IPS DF 19.7 (cell line): ENCODE results near the gene TGFB2.
"Not testable (repeated sequence)": the region's sequence is repeated elsewhere in the genome, so short reads cannot be mapped to it uniquely, and the experiment has no call there.

Experiments used
- DNase-seq: peaks from one replicate; pipeline ENCODE4 v3.0.0-alpha.2; 2013; ENCODE audit warnings: low read depth, low spot score

The TGFB2 gene

DNA sequence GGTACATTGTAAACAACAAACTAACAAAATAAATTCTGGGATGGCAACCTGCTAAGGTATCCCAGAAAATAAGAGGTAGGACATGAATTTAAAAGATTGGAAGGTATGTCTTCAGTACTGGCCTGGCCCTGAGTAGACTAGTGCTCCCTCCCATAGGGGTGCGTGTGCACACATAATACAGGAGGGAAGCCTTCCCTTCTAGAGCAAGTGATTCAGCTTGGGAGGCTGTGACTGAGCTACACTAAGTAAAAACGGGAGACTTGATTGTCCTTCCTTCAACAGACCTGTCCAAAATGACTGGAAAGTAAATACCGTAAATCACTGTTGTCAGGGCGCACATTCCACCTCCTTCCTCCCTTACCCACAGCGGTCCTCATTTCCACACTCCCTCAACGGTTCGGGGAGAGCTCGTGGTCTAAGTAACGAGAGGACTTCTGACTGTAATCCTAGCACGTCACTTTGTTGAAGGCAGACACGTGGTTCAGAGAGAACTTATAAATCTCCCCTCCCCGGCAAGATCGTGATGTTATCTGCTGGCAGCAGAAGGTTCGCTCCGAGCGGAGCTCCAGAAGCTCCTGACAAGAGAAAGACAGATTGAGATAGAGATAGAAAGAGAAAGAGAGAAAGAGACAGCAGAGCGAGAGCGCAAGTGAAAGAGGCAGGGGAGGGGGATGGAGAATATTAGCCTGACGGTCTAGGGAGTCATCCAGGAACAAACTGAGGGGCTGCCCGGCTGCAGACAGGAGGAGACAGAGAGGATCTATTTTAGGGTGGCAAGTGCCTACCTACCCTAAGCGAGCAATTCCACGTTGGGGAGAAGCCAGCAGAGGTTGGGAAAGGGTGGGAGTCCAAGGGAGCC lies at the start of gene TGFB2:
Gene TGFB2, plus strand, starts transcription at position 523 of the 859 bp plus-strand sequence. CDS start 1,366 bp downstream, outside the sequence.
- no peak for DNase-seq

DNA sequence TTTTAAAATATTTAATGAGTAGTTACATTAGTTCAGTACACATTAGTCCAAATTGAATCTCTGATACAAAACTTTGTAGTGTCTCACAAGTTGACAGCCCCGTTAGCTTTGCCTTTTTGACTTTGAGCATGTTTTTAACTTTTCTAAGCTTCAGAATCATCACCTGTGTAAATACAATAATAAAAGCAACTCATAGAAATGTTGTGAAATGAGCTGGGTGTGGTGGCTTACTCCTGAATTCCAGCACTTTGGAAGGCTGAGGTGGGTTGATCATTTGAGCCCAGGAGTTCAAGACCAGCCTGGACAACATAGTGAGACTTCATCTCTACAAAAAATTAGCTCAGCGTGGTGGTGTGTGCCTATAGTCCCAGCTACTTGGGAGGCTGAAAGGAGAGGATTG lies 49.0 kb upstream of the TGFB2 start:
- DNase-seq: no peak

DNA sequence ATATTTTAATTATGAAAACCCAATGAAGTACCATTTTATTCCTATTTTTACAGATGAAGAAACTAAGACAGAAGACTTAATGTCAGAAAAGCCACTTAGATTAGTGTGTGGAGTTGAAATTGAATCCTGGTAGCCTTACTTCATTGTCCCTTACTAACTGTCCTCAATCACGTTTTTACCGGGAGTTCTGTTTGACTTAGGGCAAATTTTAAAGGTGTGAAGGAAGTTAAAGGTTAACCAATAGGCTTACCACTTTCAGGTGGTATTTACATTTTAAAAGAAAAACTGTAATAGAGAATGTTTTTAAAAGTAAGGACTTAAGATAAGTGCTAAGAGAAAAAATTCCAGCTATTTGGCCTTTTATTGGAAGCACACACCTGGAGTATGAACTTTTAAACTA lies 47.7 kb upstream of the TGFB2 start:
- no peak for DNase-seq

DNA sequence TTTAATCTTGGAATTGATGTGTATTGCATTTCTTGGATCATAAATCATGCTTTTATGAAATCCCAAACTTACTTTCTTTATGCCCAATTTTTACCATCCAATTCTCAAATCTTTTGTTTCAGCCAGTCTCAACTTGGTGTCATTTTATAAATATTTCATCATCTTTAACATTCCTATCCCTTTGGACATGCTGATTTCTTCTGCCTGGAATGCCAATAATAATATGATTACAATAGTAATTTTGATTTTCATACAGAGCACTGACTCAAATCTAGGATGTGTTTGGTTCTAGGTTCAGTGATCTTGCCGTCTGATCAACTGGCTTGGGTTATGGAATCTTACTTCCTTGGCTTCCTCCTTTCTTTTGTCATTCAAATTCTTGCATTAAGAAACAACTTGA lies 47.3 kb upstream of the TGFB2 start:
- DNase-seq: no peak

DNA sequence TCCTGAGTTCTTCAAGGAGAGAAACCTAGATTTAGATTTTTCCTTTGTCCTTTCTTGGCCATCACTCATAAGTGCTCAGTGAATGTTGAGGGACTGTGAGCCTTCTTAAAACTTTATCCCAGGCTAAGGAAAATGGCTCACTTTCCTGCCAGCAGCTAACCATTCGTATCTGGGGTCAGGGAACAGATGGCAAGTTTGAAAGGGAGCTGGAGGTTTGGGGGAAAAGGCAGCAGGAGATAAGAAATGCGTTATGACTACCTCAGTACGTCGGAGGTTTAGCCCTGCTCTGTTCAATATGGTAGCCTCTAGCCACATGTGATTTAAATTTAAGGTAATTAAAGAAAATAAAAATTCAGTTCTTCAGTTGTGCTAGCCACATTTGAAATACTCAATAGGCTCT lies 46.7 kb upstream of the TGFB2 start:
- DNase-seq: no peak

DNA sequence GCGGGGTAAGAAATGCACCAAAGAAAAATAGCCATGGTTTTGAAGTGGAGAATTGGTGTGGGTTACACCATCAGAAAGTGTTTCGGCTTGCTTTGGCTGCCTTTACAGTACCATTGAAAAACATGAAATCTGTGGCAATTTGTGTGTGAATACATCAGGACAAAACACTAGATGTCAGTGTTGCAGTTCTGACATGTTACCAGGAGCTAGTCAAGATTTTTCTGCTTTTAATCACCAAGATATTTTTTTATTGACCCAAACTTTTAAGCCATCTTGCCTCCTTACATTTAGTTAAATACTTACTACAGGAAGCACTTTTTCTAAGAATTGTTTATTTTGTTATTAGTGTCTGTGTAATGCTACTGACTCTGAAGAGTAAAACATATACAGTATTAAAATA lies 45.7 kb upstream of the TGFB2 start:
- DNase-seq: no peak

DNA sequence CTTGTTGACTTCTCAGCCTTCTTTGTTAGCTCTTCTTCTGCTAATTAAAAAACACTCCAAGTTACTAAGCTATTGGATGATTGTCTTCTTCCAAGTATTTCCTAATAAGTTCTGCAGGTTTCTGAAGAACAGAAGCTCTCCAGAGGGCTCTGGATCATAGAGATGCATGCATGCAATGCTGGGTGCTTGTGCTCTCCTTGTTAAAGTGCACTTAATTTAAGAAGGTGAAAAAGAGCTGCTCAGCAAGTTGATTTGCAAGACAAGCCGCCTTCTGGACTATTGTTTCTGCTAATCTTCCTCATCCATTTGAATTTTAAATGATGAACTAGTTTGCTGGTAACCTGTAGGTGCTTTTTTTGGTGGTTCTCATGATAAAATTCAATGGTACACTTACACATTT lies 43.9 kb upstream of the TGFB2 start:
- DNase-seq: no peak

DNA sequence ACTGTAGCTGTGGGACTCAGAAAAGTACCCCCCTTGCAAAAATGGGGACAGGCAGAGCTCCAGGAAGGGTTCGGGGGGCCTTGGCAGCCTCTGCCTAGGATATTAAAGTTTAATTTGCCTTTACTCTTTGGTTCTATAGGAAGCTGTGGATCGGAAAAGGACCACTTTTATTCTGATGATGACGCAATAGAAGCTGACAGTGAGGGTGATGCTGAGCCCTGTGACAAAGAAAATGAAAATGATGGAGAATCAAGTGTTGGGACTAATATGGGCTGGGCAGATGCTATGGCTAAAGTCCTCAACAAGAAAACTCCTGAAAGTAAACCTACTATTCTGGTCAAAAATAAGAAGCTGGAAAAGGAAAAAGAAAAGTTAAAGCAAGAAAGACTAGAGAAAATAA lies 43.0 kb upstream of the TGFB2 start:
- no peak for DNase-seq

DNA sequence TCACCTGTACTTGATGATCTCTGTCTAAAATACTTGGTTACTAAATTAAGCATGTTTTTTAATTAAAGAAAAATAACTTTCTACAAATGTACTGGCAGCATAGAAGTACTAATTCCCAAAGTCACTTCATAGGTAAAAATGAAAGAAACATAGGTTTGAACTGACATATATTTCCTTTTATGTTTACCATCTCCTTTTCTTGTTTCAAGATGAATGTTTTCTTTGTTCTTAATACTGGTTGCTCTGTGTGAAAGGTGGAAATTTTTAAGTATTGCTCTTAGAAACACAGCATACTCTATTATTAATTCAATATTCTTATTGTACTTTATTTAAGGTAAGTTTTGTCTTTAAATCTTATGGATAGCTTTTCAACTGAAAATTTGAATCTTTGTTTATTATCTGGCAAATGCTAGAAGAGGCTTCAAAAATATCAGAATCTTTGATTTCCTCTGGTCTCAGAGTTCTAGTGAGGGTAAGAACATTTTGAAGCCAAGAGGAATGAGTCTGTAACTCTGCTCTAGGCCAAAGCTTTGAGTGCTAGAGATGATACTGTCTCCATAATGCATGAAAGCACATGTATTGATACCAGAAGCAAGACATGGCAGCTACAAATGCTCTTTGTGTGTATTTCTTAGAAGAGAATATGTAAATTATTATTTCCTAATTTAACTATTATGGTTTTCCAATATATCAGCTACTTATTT lies 41.8 kb upstream of the TGFB2 start:
- no peak for DNase-seq

DNA sequence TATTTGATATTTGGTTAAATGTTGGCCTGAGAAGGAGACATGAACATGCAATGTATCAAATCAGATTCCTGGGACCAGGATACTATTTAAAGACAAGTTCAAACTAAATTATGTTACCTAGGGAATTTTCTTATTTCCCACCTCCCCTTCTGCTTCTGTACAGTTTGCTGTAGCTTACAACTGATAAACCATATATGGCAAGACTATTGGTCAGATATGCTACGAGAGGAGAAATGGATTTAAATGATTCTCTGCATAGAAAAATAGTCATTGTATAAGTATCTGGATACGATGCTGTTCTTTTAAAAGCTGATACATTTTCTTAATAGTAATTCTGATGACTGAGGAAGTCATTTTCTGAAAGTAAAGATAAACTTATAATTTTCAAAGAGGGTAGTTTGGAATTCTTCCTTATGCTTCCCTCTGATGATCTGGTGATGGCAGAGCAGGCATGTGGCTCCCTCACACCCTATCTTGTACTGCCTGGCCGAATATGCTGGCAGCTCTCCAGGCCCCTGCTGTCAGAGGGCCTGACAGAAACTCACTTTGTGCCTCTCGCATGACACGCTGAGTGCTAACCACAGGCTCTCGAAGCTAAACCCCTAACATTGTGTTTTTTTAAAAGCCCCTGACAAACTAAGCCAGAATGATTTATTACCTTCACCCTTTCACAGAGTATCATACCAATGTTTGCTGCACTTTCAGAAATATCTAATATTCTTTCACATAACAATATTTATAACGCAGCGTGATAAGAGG lies 40.7 kb upstream of the TGFB2 start:
- DNase-seq: no peak

DNA sequence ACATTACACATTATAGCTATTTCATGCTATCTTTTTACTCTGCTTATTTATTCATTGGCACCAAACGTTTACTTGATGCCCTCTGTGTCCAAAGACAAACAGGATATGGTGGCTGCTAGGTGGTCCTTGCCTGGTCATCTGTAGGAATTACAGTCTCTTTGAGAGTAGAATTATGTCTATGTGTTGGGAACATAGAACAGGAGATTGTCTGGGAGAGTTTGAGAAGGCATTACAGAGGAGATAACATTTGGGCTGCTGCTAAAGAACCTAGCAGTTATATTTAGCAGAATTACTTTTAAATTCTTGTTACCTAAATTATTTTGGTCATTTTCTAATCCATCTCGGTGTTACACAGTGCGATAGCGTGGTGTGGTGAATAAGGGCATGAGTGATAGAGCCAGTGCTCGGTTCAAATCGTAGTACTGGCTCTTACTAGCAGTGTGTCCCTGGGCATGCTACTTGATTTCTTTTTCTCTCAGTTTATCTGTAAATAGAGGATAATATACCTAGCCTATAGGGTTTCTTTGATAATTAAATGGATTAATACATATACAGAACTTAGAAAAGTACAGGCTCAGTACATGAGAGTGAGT lies 39.6 kb upstream of the TGFB2 start:
- no peak for DNase-seq

DNA sequence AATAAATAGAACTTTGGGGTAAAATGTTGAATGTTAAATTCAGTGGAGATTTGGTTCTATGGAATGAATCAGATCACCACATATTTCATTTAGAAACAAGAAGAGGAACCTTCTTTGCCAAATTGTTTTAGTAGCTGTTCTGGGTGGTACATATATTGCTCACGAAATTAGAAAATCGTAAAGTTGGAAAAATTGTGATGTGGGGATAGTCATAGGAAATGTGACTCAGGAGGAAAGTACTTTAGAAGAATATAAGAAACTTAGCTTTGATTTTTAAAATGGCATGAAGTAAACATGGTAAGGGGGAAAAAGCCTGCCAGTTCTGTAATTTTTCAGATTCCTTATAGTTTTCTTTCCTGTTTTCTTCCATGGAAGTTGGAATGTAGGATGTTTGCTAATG lies 32.6 kb upstream of the TGFB2 start:
- no peak for DNase-seq

DNA sequence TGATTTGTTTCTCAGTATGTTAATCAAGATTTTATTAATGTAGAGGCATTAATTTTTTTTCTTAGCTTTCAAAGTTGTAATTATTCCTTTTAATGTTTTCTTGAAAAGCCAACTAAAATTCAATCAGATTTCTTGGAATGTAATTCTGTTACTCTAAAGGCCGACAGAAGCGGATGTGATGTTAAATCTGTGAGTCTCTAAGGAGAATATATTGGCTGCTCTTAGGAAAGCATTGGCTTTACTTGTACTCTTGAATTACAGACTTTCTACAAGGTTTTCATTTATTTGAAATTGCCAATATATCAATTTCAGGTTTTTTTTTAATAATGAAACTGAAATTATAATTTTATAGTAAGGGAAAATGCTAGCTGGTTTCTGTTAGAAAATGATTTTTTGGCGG lies 30.8 kb upstream of the TGFB2 start:
- DNase-seq: no peak

DNA sequence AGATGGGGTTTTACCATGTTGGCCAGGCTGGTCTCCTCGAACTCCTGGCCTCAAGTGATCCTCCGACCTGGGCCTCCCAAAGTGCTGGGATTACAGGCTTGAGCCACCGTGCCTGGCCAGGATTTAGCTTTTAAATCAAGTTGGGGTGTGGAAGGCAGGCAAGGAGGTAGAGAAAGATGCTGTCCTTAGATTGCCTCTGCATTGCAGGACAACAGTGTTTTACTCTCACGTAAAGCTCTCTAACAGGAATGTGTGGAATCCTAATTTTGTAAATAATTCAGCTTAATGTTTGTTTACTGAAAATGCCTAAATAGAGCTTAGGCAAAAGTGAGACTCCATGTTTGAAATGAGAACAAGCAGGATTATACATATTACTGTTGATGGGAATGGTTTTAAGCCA lies 29.5 kb upstream of the TGFB2 start:
- no peak for DNase-seq

DNA sequence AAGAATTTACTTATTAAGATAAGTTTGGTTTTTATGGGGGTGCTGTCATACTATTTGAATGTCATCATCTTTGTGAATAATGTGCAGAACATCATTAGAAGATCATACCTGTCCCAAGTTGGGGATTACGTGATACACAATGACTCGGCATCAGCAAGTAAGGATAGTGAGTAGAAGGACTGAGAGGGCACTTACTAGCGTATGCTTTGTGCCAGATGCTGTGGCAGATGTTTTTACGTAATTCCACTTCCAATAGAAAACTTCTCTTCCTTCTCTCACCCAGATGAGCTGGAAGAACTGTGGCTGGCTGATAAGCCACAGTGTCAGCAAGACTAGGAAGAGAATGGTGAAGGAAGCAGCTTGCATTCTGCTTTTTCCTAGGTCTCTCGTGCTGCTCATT lies 28.1 kb upstream of the TGFB2 start:
- DNase-seq: no peak

DNA sequence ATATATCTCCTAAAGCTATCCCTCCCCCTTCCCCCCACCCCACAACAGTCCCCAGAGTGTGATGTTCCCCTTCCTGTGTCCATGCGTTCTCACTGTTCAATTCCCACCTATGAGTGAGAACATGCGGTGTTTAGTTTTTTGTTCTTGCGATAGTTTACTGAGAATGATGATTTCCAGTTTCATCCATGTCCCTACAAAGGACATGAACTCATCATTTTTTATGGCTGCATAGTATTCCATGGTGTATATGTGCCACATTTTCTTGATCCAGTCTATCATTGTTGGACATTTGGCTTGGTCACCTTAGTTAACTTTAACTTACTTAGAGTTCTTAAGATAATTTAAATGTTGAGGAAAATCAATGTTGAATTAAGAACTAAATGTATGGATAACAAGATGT lies 25.0 kb upstream of the TGFB2 start:
- DNase-seq: not testable (repeated sequence)

DNA sequence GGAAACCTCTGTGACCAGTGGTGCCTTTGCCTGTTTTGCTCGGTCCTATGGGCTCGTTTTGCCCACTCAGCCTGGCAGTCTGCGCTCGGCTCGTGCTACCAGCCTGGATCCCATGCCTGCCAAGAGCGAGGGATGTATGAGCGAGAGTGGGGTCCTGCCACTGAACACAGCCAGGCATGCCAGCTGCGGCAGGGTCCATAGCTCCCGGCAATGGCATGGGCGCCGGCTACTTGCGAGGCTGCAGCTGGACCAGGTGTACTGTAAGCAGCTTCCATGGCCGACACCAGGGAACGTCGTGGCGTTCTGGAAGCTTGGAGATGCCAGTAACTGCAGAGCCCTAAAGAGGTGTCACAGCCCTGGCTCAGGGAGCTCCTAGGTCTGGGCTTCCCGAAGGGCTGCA lies 22.4 kb upstream of the TGFB2 start:
- DNase-seq: no peak

DNA sequence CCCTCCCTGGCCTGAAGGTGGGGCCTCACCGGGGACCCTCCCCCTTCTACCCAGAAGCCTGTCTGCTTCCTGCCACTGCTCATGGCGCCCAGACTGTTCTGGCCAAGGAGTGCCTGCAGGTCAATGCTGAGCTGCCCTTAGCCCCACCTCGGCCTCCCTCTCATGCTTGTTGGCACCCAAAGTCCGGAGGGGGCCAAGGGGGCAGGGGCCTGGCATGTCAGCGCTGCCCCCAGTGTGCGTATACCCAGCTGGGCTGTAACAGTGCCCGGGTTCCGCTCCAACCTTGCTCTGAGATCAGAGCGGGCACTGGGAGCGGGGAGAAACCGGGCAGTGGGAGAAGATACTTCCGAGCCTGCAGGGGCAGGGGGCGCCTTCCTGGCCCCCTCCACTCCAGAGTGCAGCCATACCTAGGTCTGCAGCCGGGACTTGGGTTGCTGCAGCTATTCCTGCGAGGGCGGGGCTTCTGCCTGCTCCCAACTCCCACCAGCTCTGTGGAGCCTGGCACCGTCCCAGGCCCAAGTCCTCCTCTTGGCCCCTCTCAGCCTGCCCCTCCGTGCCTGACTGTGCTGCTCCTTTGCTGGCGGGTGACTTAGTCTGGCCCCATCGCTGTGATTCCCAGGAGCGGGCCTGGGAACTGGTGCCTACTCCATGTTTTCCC lies 21.4 kb upstream of the TGFB2 start:
- DNase-seq: no peak

DNA sequence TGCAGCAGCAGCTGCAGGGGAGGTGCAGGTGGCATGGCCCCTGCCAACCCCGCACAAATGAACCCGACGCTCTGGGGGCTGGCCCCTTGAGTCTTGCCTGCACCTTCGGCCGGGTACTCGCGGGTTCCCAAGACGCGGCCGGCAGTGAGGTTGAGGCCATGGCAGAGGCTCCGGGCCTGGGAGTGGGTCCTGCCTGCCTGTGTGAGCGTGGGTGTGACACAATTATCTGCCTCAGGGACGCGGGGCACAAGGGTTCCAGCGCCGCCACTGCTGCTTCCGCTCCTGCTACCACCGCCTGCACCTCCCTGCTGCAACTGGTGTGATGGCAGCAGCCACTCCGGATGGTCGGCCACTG lies 20.9 kb upstream of the TGFB2 start:
- no peak for DNase-seq

DNA sequence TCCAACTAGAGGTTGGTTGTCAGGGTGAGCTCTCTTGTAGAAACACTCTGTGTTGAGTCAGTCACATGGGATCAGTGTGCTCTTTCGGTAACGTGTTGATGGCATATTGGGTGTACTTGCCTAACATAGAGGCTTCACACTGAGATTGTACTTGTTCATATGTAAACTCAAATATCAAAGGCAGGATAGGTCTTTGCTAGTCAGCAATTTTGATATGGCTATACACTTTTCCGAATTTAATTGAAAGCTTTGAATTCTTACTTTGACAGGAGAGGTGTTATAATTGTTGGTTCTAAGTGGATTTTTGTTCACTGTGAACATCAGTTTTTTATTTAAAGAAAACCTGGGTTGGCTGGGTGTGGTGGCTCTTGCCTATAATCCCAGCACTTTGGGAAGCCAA lies 16.4 kb upstream of the TGFB2 start:
- DNase-seq: no peak

DNA sequence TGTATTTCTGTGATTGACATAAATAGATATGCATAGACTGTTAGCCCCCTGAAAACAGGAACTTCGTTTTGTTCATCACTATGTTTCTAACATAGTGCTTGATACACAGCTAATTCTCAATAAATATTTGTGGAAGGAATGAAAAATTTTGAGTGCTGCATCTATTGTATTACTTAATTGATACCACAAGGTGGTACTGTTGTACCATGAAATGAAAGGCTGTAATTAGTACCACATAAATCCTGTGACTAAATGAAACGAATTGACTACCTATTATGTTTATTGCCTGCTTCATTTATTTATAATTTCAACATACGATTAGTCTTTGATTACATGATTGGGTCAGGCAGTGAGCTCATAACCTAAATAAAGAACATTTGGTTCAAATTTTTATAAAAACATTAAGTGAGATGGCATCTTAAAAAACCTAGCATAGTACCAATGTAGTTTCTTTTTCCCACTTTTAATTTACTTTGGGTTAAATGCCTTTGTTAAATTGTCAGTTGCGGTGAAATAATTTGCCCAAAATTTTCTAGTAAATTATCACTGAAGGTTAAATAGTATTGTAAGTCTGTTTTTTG lies 15.0 kb upstream of the TGFB2 start:
- DNase-seq: no peak
